Stimulated activated CD8-positive, alpha-beta memory T cell treated with anti-CD3 and anti-CD28 coated beads, Interleukin-4, amount 100 ng/mL, for 48 hours (primary cell): ENCODE results near the gene CLBA1.
"Not testable (repeated sequence)": the region's sequence is repeated elsewhere in the genome, so short reads cannot be mapped to it uniquely, and the experiment has no call there.

Source experiments
- DNase-seq: peaks from one replicate; pipeline ENCODE4 v3.0.0-alpha.2; 2020

The CLBA1 gene

DNA sequence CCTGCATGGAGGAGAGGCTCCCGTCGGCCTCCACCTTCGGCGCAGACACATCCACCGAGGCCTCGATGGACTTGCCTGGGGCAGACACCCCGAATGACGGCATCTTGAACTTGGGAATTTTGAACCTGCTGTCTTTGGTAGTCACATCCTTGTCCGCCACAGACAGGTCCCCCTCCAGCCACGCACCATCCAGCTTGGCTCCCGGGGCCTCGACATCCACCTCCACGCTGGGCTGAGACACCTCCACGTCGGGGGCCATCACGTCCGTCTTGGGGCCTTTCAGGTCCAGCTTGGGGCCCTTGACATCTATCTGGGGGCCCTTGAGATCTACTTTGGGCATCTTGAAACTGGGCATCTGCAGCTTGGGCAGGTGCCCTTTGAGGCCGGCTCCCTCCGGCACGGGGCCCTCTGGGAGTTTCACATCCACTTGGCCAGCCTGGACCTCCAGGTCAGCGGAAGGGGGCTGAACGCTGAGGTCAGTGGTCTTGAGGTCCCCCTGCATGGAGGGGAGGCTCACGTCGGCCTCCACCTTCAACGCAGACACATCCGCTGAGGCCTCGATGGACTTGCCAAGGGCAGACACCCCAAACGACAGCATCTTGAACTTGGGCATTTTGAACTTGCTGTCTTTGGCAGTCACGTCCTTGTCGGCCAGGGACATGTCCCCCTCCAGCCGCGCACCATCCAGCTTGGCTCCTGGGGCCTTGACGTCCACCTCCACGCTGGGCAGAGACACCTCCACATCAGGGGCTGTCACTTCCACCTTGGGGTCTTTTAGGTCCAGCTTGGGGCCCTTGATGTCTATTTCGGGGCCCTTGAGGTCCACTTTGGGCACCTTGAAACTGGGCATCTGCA is 37.5 kb upstream of the CLBA1 start:
- not testable (repeated sequence) for DNase-seq

GRCh38 chr14:104948736-104949031 is 36.9 kb upstream of the CLBA1 start:
- DNase-seq, result no peak

DNA sequence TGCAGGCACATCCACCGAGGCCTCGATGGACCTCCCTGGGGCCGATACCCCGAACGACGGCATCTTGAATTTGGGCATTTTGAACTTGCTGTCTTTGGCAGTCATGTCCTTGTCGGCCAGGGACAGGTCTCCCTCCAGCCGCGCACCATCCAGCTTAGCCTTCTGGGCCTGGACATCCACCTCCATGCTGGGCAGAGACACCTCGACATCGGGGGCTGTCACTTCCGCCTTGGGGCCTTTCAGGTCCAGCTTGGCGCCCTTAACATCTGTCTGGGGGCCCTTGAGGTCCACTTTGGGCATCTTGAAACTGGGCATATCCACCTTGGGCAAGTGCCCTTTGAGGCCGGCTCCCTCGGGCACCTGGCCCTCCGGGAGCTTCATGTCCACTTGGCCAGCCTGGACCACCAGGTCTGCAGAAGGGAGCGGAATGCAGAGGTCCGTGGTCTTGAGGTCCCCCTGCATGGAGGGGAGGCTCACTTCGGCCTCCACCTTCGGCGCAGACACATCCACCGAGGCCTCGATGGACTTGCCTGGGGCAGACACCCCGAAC is 36.1 kb upstream of the CLBA1 start:
- not testable (repeated sequence) for DNase-seq

DNA sequence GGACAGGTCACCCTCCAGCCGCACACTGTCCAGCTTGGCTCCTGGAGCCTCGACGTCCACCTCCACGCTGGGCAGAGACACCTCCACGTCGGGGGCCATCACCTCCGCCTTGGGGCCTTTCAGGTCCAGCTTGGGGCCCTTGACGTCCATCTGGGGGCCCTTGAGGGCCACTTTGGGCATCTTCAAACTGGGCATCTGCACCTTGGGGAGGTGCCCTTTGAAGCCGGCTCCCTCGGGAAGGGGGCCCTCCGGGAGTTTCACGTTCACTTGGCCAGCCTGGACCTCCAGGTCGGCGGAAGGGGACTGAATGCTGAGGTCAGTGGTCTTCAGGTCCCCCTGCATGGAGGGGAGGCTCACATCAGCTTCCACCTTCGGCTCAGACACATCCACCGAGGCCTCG is 35.6 kb upstream of the CLBA1 start:
- DNase-seq, result no peak

DNA sequence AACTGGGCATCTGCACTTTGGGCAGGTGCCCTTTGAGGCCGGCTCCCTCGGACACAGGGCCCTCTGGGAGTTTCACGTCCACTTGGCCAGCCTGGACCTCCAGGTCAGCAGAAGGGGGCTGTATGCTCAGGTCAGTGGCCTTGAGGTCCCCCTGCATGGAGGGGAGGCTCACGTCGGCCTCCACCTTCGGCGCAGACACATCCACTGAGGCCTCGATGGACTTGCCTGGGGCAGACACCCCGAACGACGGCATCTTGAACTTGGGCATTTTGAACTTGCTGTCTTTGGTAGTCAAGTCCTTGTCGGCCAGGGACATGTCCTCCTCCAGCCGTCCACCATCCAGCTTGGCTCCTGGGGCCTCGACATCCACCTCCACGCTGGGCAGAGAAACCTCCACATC is 34.9 kb upstream of the CLBA1 start:
- not testable (repeated sequence) for DNase-seq

- DNase-seq, result not testable (repeated sequence)
These were observed 33.5 kb upstream of the CLBA1 start for GRCh38 chr14:104951863-104952657.

- no peak for DNase-seq
These were observed 32.5 kb upstream of the CLBA1 start for GRCh38 chr14:104953097-104953496.

DNA sequence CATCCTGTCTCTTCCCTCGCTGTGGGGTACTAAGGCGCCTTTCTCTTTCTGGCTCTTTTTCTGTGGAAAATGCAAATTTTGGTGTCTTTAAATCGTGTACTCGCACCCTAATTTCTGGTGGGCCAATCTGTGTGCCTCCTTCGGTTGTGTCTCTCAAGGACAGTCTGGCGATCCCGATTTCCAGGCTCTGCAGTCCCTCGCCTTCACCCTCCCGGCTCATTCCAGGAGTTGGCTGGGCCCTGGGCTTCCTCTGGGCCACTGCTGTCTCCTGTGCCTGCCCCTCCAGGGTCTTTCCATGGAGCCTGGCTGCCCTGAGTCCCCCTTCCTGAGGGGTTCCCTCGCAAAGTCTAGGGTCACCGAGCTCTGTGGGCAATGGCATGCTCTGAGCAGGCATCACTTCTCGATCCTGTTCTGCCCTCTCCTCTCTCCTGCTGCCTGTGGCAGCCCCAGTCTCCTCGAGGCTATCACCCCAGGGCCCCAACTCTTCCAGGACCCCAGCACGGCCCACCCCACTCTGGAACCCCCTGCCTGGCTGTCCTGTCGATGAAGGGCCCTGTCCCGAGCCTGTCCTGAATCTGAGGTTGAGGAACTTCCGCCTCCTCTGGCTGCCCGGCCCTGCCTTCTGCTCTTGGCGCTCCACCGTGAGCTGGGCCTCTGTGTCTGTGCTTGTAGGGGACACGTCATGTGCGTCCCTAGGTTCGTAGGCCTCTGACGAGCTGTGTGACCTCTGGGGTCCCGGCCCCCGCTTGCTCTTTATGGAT is 31.5 kb upstream of the CLBA1 start:
- DNase-seq, result no peak

GRCh38 chr14:104954746-104955395 is 30.7 kb upstream of the CLBA1 start:
- no peak for DNase-seq

DNA sequence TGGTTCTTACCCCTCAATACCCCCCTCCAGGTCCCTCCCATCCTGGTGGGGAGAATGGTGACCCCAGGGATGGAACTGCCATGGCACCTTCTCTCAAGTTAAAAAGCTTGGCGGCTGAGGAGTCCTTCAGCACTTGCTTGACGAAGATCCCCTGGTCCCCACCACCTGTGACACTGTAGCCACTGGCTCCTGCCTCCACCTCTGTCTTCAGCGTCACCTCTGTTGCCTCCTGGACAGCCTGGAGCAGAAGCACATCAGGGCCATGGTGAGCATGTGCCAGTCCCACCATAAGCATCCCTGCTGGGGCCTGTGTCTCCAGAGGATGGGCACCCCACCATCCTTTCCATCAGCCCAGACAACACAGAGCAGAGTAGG is 30.2 kb upstream of the CLBA1 start:
- no peak for DNase-seq

DNA sequence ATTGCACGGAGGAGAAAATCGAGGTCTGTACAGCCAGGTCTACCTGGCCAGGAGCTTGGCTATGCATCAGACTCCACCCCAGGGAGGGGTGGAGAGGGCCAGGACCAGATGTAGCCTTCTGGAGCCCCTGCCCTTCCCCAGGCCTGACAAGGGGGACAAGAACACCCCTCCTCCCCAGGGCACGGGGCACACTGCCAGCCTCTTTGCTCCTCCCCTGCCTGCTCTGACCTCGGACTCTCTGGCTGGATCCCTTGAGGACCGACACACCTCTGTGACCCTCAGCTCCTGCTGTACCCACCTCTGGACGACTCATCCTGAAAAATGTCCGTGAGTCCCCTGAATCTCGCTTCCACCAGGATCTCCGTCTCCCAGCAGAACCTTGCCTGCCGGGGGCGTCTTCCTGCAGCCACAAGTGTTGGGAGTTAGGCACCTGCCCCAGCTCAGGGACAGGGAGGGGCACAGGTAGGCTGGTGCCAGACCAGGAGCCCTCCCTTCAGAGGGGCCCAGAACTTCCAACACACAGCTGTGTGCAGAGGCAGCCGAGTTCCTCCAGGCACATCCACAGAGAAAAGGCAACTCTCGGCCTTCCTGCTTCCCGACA is 29.2 kb upstream of the CLBA1 start:
- DNase-seq, result no peak

DNA sequence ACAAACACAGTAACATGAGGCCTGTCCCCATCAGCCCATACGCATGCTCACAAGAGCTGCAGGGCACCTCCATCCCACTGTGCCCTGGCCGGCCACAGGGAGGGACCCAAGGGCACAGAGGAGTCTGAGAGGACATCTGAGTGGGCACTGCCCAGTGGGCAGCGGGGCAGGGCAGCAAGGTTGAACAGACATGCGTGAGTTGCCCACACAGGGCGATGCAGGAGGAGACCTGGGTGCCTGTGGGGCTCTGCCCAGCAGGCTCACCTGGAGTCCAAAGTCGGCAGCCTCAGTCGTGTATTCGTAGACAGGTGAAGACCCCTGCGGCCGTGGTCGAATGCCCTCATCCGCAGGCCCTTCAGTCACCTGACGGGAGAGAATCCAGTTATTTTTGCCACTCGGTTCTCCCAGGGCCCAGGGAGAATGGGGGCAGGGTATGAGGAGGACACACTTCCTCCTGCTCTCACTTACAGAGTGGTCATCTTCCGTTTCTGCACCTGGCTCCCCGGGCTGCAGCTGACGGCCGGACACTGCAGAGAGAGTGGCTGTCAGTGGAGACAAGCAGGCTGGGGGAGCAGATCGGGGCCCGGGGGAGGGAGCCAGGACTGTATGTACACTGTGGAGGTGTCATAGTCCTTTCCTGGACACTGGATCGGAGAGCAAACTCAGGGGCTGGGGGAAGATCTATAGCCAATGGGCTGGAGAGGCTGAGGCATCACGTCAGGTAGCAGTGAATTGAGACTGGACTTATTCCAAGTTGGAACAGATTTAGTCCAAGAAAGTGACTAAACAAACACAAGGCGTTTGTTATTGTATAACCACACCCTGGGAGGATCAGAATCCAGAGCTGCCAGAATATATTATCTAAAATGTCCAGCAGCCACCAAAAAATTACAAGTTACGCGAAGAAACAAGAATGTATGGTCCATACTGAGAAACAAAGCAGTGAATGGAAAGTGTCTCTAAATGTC is 28.2 kb upstream of the CLBA1 start:
- no peak for DNase-seq

DNA sequence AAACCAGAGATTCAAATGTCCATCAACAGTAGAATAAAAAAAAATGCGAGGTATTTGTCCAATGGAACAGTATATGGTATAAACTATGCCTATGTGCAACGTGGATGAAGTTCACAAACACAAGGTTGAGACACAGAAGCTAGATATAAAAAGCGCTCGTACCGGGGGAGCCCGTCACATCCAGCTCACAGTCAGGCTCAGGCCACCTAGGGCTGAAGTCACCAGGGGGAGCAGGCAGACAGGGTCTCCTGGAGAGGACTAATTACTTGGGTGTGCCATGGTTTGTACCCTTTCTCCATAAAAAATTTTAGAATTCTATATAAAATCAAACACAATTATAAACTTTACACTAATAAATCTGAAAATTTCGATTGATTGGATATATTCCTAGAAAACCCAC is 21.0 kb upstream of the CLBA1 start:
- no peak for DNase-seq

DNA sequence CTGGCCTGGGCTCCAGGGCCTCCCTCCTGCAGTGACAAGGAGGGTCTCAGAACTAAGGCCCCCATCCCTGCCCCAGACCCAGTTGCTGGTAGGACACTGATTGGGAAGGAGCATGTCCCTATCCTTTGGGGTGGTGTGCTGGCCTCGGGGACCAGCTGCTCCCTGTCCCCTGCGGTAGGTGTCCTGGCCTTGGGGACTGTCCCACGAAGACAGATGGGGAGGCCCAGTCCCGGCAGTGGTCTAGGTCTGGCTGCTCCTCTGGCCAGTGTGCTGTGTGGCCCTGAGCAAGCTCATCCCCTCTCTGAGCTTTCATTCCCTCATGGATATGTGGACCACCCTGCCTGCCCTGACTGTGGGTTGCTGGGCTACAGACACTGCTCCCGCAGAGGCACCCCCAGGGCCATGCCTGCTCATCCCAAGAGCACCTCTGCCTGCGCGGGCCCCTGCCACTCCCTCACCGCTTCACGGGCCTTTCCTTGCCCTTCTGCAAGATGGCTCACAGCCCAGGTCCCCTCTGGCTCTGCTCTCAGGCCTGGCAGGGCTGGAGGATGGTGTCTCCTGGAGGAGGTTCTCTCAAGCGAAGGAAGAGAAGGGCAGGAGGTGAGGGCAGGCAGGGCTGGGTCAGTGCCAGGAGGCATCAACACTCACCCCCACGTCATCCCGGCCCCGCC is 19.9 kb upstream of the CLBA1 start:
- no peak for DNase-seq

DNA sequence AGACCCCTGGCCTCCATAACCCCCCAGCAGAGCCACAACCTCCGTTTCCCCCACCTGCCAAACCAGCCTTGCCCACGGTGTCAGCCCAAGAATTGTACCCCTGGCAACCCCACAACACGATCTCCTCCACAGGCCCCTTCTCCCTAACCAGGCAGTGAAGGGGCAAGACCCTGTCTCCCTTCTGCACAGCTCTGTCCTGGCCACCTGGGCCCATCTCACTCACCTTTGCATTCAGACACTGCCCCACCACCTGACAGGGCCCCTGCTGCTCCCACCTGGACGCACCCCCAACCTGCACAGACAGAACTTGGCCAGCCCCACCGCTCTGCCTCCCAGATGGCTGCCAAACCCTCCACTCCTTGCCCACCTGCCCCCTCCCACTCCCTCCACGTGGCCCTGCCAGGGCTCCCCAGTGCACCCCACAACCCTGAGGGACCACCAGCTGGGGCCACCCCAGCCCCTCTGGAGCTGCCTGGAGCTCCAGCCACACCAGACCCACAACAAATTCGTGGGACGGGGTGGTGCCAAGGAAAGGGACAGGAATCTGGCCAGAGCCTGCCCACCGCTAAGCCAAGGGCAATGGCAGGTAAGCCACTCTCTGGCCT is 19.2 kb upstream of the CLBA1 start:
- no peak for DNase-seq

DNA sequence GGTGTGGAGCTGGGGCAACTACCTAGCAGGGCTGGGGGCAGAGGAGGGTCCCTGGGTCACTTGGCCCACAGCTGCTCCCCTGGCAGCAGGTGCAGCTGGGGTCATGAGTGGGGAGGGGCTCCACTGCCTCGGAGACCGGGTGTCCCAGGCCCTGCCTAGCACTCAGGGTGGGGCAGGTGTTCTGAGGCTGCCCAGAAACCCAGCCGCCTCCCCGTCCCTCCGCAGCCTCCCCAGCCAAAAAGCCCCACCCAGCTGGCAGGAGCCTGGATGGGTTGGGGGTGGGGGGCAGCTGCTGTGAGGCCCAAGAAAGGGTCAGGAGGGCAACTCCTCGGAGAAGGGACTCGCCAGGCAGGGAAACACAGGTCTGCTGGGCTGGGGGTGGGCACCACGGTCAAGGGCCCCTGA is 18.6 kb upstream of the CLBA1 start:
- no peak for DNase-seq

DNA sequence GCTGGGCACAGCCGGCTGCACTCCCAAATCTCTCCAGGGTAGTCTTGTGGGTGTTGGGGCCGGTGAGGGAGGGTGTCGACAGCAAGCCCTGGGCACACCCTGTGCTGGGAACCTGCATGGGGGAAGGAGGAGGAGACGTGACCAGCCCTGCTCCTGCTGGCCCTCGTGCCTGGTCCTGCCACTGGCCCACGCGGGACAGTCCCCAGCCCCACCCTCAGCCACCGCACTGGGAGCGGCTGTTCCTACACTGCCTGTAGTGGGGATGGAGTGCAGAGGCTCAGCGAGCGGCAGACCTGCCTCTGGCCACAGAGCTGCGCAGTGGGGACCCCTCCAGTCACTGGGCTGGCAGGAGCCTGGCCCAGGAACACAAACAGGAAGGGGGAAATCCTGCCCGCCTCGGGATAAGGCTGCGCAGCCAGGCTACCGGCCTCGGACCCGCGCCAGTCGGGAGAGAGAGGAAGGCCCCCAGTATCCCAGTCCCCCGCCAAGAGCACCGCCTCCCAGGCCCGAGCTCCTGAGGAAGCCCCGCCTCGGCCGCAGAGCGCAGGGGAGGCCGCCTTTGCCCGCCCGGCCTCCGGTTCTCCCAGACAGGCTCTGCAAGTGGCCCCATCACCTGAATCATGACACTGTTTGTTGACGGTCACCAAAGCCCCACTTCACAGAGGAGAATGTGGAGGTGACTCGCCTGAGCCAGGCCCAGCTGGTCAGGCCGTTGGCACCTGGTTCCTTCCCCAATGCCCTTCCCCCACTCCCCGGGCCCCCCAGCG is 18.0 kb upstream of the CLBA1 start:
- DNase-seq, result no peak

DNA sequence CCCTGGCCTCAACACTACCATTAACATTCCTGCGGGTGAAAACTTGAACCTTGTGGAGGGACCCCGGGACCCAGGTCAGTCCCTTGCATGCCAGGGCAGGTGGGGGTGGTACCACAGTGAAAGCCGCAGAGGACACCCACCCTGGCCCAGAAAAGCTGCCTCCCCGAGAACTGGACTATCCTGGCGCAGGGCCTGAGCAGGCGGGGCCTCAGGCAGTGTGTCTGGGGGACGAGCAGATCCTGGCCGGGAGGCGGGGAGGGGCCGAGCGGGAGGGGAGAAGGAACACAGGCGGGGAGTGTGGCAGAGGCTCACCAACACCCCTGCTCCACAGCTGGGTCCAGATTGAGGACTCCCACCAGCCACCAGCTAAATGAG is 17.4 kb upstream of the CLBA1 start:
- no peak for DNase-seq
